Loucy (cell line): ENCODE measurements around the gene GINS1.

Experiments
- EZH2phosphoT487 ChIP-seq: fragments of 200-600 bp; IDR thresholded peaks from 2 replicates; pipeline ENCODE4 v1.6.1; 2018; ENCODE audit warnings: antibody characterized with exemption, mild to moderate bottlenecking, moderate library complexity, borderline replicate concordance
- TF ChIP-seq, protein P1 (sequence below): fragments of 200-600 bp; sonication (generic); conservative IDR thresholded peaks from 2 replicates; pipeline ENCODE4 v1.5.1; 2014; ENCODE audit warnings: mild to moderate bottlenecking, antibody characterized with exemption, low read length

DNA sequence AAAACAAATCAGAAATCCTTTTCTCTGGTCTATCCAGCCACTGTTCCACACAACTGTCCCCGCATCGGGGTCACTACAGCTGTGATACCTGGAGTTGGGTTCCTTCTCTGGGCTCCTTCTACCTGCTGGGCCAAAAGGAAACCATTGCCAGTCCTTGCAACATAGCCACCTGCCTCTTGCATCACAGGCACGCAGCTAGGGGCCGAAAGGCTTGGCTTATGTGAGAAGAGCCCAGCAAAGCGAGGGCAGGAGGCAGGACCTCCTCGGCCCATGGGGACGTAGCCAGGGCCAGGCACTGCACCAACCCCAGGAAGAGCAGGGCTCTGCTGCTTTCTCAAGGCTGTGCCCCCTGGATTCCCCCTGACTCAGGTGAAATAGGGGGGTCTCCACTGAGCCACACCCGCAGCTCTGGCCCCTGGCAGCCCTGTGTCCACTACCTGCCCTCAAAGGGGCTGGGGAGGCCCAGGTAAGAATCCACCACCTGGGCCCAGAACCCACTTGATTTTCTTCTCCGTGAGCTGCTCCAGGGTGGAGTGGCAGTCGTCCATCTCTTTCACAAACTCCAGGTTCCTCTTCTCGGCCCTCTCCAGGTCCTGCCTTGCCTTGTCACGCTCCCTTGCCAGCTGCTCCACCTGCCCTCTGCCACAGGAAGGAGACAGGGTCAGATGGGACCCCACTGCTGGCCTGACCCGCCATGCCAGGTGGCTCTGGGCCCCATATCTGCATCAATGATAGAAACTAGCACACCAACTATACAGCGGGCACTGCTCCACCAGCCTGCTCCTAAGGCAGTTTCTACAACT lies 88.9 kb downstream of the GINS1 start:
- TF ChIP-seq, protein P1, sequence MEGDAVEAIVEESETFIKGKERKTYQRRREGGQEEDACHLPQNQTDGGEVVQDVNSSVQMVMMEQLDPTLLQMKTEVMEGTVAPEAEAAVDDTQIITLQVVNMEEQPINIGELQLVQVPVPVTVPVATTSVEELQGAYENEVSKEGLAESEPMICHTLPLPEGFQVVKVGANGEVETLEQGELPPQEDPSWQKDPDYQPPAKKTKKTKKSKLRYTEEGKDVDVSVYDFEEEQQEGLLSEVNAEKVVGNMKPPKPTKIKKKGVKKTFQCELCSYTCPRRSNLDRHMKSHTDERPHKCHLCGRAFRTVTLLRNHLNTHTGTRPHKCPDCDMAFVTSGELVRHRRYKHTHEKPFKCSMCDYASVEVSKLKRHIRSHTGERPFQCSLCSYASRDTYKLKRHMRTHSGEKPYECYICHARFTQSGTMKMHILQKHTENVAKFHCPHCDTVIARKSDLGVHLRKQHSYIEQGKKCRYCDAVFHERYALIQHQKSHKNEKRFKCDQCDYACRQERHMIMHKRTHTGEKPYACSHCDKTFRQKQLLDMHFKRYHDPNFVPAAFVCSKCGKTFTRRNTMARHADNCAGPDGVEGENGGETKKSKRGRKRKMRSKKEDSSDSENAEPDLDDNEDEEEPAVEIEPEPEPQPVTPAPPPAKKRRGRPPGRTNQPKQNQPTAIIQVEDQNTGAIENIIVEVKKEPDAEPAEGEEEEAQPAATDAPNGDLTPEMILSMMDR: no peak
- TF ChIP-seq EZH2phosphoT487: no peak
